ENCODE data around the gene HIBCH.

The HIBCH gene

DNA sequence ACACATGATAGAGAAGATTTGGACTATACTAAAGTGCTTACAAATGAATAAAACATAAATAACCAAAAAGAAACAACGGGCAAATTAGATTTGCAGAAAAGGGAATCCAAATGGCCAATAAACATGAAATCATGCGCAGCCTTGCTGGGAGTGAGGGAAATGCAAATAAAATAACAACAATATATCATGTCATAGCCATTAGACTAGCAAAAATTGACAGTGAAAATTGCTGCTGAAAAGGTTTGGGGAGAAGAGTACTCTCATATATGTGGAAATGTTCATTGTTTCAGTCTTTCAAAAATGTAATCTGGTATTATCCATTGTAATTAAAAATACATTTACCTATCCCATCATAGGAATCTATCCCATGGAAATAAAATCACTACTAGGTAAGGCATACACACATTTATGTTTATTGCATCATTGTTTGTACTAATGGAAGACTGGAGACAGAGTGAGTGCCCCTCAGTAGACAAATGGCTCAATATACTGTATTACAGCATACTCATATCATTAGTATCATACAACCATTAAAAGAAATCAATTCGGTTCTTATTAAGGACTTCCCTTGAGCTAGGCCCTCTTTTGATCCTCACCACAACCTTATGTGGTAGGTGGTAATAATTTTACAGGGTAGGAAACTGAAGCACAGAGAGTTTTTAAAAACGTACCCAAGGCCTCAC, 163.0 kb downstream of the HIBCH start:
- DNase-seq (ENCODE audit: low spot score) = no peak
